Adrenal gland (tissue), 12 donors: ENCODE results near the gene PLPPR4. TPM values are rescaled to one million over a fixed set of nuclear protein-coding genes. Genes with fewer than 3 reads are reported as not detected.
"Not testable (repeated sequence)": the region's sequence is repeated elsewhere in the genome, so short reads cannot be mapped to it uniquely, and the experiment has no call there.

Source experiments
- DNase-seq, 7 donors: peaks; one replicate each; pipeline ENCODE4 v3.0.0-alpha.2; 2019 to 2020
- H3K27ac ChIP-seq, 5 donors: fragments of 200-600 bp; sonication (generic) in 4 of 5; 1 replicate in 3 of 5; 2 replicates in 2 of 5; pipeline versions ENCODE4 v1.5.1 to v1.8.0; 2016 to 2020; ENCODE audit warnings: mild to moderate bottlenecking in 1 of 5
- H3K27me3 ChIP-seq: fragments of 200-600 bp; 2 replicates; pipeline ENCODE4 v1.8.0; 2021
- H3K36me3 ChIP-seq, 2 donors: fragments of 200-600 bp; replicated peaks in 1 of 2; 1 replicate in 1 of 2; 2 replicates in 1 of 2; pipeline versions ENCODE4 v1.5.1 to v1.8.0; 2018 to 2022
- H3K4me1 ChIP-seq, 2 donors: fragments of 200-600 bp; replicated peaks in 1 of 2; 1 replicate in 1 of 2; 2 replicates in 1 of 2; pipeline versions ENCODE4 v1.5.1 to v1.8.0; 2018 to 2021
- H3K4me3 ChIP-seq, 4 donors: fragments of 200-600 bp; sonication (generic) in 3 of 4; one replicate each; pipeline ENCODE4 v1.5.1; 2016 to 2018
- H3K9me3 ChIP-seq, 3 donors: fragments of 200-600 bp; sonication (generic) in 1 of 3; replicated peaks in 1 of 3; 1 replicate in 2 of 3; 2 replicates in 1 of 3; pipeline versions ENCODE4 v1.5.1 to v1.8.0; 2016 to 2021
- POLR2A ChIP-seq, 2 donors: fragments of 450-650 bp; IDR thresholded peaks; one replicate each; pipeline ENCODE4 v1.6.1; 2017; ENCODE audit warnings: antibody characterized with exemption in 2 of 2, mild to moderate bottlenecking in 2 of 2, moderate library complexity in 1 of 2
- WGBS, 4 donors: extraction: QIAGEN DNeasy Blood & Tissue Kit in 2 of 4; methylation state at CpG; one replicate each; pipeline versions ENCODE4 v1.1.5 to v1.1.7; 2013 to 2017; 5-methylcytosine and 5-hydroxymethylcytosine counted together
- intact Hi-C, 2 donors: fragments of 100-400 bp; cut with DNase I; formaldehyde crosslinking; loops; one replicate each; pipeline versions ENCODE4 v1.14.1 to v1.15.0; 2022 to 2023
- polyA plus RNA-seq, 3 donors: library from polyadenylated mRNA; stranded (reverse); fragments of 200-250 nt in 2 of 3; fragments of 350-450 nt in 1 of 3; fragmentation: Illumina TruSeq in 1 of 3; extraction: RNeasy Lipid Tissue Mini Kit (QIAGEN cat#74804) in 1 of 3; gene quantifications; one replicate each; pipeline ENCODE4 v1.2.3, GENCODE V29; 2013 to 2014
- total RNA-seq, 9 donors: library from RNA; depleted of rRNA in 4 of 9; stranded (reverse); fragments of >200 nt in 4 of 9; fragments of 120-200 nt in 1 of 9; fragmentation: NEBNext Ultra II Directional in 1 of 9; extraction: Animal tissue kit (Norgen Biotek cat#: 25700) in 1 of 9; gene quantifications; one replicate each; pipeline versions ENCODE4 v1.1.0 to v1.2.4, GENCODE V29; 2013 to 2023
- TF ChIP-seq, protein P1 (sequence below), 6 experiments: fragments of 450-650 bp in 4 of 6; fragments of 200-600 bp in 2 of 6; sonication (generic) in 1 of 6; IDR thresholded peaks; 1 replicate in 5 of 6; 2 replicates in 1 of 6; pipeline versions ENCODE4 v1.5.1 to v1.8.0; 2016 to 2021; ENCODE audit warnings: antibody characterized with exemption in 6 of 6, mild to moderate bottlenecking in 2 of 6, moderate library complexity in 1 of 6
- donor health status: healthy with polysubstance abuse.
- donor health status: Bipolar disorder and iron deficiency.
- donor health status: DM: yes; HTN: yes; CAD: no.
- donor health status: DM: no; HTN: no; CAD: no.
- donor health status: DM: no; HTN: no; CAD: no.
- donor health status: DM: yes; HTN: yes; CAD: no.

PLPPR4 gene
- total and polyA plus RNA-seq, 12 donors = 0.04 to 1.3 (median 0.37) TPM; not detected in 3

DNA sequence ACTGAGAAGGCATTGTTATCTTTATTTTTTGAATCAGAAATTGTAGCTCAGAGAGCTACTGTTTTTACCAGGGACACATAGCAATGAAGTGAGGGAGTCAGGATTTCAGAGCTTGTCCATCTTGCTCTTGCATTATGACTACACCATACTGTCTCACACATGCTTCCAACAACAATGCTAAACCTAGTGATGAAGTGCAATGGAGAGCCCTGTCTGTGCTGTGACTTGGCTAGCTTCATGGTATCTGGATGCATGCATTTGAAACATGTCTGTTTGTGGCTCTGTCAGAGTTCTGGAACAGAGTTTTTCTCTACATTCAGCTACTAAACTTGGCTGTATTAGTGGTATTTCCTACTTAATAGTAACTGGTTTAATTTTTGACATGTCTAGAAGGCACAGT is 7.0 kb downstream of the PLPPR4 start:
- no peaks in the 10 kb centered on the region for H3K4me1 ChIP-seq
- no peaks in the 10 kb centered on the region for H3K27me3 ChIP-seq
- no peaks in the 10 kb centered on the region for H3K36me3 ChIP-seq
- TF ChIP-seq, protein P1, sequence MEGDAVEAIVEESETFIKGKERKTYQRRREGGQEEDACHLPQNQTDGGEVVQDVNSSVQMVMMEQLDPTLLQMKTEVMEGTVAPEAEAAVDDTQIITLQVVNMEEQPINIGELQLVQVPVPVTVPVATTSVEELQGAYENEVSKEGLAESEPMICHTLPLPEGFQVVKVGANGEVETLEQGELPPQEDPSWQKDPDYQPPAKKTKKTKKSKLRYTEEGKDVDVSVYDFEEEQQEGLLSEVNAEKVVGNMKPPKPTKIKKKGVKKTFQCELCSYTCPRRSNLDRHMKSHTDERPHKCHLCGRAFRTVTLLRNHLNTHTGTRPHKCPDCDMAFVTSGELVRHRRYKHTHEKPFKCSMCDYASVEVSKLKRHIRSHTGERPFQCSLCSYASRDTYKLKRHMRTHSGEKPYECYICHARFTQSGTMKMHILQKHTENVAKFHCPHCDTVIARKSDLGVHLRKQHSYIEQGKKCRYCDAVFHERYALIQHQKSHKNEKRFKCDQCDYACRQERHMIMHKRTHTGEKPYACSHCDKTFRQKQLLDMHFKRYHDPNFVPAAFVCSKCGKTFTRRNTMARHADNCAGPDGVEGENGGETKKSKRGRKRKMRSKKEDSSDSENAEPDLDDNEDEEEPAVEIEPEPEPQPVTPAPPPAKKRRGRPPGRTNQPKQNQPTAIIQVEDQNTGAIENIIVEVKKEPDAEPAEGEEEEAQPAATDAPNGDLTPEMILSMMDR (IDR thresholded peaks at IDR 0.05) = no peak
- no peak for TF ChIP-seq POLR2A (IDR thresholded peaks at IDR 0.05)
- intact Hi-C loops = no loop called here
- no peaks in the 10 kb centered on the region for H3K9me3 ChIP-seq
- H3K4me3 ChIP-seq = no peak overlapping the region
- DNase-seq = no peak
- no peak overlapping the region for H3K27ac ChIP-seq

DNA sequence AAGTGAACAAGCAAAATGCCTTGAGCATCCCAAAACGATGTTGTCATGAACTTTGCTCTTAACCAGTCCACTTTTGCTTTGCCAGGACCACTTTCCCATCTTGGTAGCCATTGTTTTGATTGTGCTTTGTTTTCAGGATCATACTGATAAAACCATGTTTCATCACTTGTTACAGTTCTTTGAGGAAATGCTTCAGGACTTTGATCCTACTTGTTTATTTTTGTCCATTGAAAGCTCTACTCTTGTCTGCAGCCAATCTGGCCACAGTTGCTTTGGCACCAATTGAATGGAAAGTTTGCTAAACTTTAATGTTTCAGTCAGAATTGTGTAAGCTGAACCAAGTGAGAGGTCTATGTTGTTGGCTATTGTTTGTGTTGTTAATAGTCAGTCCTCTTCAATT is 12.8 kb downstream of the PLPPR4 start:
- no peak overlapping the region for H3K4me3 ChIP-seq
- no peaks in the 10 kb centered on the region for H3K36me3 ChIP-seq
- 60 to 72% (median 68%) methylated on average over 1 of the region's 1 CpG for WGBS, 4 donors
- H3K27me3 ChIP-seq = no peaks in the 10 kb centered on the region
- no peaks in the 10 kb centered on the region for H3K4me1 ChIP-seq
- no peak for TF ChIP-seq POLR2A (IDR thresholded peaks at IDR 0.05)
- TF ChIP-seq, protein P1 (IDR thresholded peaks at IDR 0.05) = no peak
- H3K27ac ChIP-seq = no peak overlapping the region
- DNase-seq = no peak
- intact Hi-C loops = no loop called here
- no peaks in the 10 kb centered on the region for H3K9me3 ChIP-seq

- WGBS, 4 donors = 27 to 37% (median 32%) methylated on average over 4 of the region's 4 CpGs
- DNase-seq = peak in 1 of 7 donors; percentile 53
- intact Hi-C loops = no loop called here
These were observed 15.2 kb downstream of the PLPPR4 start for GRCh38 chr1:99279525-99279924.

DNA sequence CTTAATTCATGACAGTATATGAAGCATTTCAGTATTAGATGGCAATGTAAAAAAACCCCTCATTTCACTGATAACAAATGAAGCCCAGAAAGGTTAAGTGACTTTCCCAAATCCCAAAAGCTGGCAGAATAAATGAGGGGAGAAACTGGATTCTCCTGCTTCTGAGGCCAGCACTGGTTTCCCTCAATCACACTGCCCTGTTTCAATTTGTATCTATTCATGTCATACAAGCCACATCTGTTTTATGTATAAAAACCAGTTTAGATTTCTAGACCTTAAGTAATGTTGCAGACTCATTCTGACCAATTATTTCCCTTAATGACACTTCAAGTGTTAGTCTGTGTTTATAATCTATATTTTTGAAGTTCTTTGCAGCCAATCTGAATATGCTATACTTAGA is 16.8 kb downstream of the PLPPR4 start:
- Histone ChIP-seq H3K27ac (no peak overlapping the region), H3K4me3 (no peak overlapping the region), H3K9me3 (no peaks in the 10 kb centered on the region), H3K27me3 (no peaks in the 10 kb centered on the region), H3K4me1 (no peaks in the 10 kb centered on the region), H3K36me3 (no peaks in the 10 kb centered on the region)
- no peak for DNase-seq
- TF ChIP-seq POLR2A (IDR thresholded peaks at IDR 0.05) = no peak
- TF ChIP-seq, protein P1 (IDR thresholded peaks at IDR 0.05) = no peak
- intact Hi-C loops = no loop called here

More at GRCh38 chr1:99279525-99279924, 15.2 kb downstream of the PLPPR4 start:
- no peak for TF ChIP-seq POLR2A (IDR thresholded peaks at IDR 0.05)
- no peaks in the 10 kb centered on the region for H3K9me3 ChIP-seq
- H3K4me1 ChIP-seq = no peaks in the 10 kb centered on the region
- H3K27me3 ChIP-seq = no peaks in the 10 kb centered on the region
- no peaks in the 10 kb centered on the region for H3K36me3 ChIP-seq
- no peak overlapping the region for H3K27ac ChIP-seq
- no peak overlapping the region for H3K4me3 ChIP-seq

DNA sequence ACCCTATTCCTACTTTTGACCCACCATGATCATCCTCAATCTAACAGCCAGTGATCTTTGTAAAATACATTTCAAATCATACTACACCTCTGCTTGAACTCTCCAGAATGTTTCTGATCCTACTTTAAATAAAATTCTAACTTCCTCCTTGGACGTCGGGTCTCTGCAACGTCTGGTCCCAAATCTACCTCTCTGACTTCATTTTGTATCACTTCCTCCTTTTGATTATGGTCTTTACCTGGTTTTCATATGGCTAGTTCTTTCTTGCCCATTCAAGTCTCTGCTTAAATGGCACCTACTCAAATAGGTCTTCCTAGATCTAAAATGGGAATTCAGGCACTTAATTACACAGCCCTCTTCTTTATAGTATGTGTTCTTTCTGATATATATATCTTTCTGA is 18.2 kb downstream of the PLPPR4 start:
- no peaks in the 10 kb centered on the region for H3K4me1 ChIP-seq
- TF ChIP-seq, protein P1 (IDR thresholded peaks at IDR 0.05) = no peak
- no peak for TF ChIP-seq POLR2A (IDR thresholded peaks at IDR 0.05)
- no peak overlapping the region for H3K27ac ChIP-seq
- H3K27me3 ChIP-seq = no peaks in the 10 kb centered on the region
- 38 to 48% (median 44%) methylated on average over 3 of the region's 3 CpGs for WGBS, 4 donors
- H3K9me3 ChIP-seq = no peaks in the 10 kb centered on the region
- H3K4me3 ChIP-seq = no peak overlapping the region
- H3K36me3 ChIP-seq = no peaks in the 10 kb centered on the region
- intact Hi-C loops = no loop called here
- no peak for DNase-seq

DNA sequence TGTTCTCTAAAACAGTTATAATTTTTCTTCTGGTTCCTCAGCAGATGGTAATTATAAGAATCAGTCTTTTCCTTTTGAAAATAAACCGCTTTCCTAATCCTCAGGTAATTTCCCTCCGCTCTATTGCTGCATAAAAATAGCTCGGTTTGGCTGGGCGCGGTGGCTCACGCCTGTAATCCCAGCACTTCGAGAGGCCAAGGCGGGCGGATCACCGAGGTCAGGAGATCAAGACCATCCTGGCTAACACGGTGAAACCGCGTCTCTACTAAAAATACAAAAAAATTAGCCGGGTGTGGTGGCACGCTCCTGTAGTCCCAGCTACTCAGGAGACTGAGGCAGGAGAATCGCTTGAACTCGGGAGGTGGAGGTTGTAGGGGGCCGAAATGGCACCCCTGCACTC is 19.2 kb downstream of the PLPPR4 start:
- H3K27ac ChIP-seq, intact Hi-C loops, H3K4me1 ChIP-seq, H3K27me3 ChIP-seq, H3K4me3 ChIP-seq, H3K36me3 ChIP-seq, H3K9me3 ChIP-seq, DNase-seq: not testable (repeated sequence)
- 85 to 91% (median 86%) methylated on average over 18 of the region's 18 CpGs for WGBS, 4 donors
